Measurements from ENCODE around the gene EPHA6.

The EPHA6 gene

DNA sequence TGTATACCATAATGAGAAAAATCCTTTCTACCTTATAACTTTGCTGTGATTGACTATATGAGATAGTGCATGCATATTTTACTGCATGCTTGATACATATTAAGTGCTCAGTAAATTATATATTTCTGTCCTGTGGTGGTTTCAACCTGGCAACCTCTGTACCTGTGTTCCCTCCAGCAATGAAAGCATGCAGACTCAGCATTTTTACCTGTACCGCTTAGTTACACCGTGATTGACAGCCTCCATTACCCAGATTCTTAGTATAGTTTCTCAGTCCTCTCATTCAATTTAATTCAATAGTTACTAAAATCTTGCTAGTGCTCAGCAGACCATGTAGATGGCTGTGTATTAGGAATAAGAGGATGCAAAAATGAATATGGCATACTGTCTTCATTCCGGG lies 386.0 kb downstream of the EPHA6 start:
- TF ChIP-seq, protein P1, sequence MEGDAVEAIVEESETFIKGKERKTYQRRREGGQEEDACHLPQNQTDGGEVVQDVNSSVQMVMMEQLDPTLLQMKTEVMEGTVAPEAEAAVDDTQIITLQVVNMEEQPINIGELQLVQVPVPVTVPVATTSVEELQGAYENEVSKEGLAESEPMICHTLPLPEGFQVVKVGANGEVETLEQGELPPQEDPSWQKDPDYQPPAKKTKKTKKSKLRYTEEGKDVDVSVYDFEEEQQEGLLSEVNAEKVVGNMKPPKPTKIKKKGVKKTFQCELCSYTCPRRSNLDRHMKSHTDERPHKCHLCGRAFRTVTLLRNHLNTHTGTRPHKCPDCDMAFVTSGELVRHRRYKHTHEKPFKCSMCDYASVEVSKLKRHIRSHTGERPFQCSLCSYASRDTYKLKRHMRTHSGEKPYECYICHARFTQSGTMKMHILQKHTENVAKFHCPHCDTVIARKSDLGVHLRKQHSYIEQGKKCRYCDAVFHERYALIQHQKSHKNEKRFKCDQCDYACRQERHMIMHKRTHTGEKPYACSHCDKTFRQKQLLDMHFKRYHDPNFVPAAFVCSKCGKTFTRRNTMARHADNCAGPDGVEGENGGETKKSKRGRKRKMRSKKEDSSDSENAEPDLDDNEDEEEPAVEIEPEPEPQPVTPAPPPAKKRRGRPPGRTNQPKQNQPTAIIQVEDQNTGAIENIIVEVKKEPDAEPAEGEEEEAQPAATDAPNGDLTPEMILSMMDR (conservative IDR thresholded peaks at IDR 0.05; ENCODE audit: low read length) = no peak
- DNase-seq (ENCODE audit: low read depth) = no peak
- no peak overlapping the region for H3K4me3 ChIP-seq (ENCODE audit: low read length)

DNA sequence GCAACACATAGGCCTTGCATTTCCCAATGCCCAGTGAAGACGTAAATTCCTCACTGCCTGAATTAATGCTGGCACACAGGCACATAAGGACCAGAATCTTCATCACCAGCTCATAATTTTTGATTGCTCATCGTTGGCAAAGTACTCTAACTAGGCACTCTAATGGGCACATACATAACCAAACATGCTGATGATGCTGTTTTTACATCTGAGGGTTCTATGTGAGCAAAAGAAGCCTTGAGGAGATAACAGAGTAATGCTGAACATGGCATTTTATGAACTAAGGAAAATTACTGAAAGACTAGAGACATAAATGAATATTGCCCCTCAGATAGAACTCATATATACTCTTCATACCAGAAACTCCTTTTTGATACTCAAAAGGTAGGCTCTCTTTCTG lies 387.4 kb downstream of the EPHA6 start:
- DNase-seq (ENCODE audit: low read depth) = no peak
- TF ChIP-seq, protein P1 (conservative IDR thresholded peaks at IDR 0.05; ENCODE audit: low read length) = no peak
- no peak overlapping the region for H3K4me3 ChIP-seq (ENCODE audit: low read length)

DNA sequence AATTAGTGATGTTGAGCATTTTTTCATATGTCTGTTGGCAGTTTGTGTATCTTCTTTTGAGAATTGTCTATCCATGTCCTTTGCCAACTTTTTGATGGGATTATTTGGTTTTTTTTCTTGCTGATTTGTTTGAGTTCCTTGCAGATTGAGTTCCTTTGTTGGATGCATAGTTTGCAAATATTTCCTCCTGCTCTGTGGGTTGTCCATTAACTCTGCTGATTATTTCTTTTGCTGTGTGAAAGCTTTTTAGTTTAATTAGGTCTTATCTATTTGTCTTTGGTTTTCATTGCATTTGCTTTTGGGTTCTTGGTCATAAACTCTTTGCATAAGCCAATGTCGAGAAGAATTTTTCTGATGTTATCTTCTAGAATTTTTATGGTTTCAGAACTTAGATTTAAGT lies 414.6 kb downstream of the EPHA6 start:
- no peak for DNase-seq (ENCODE audit: low read depth)
- no peak overlapping the region for H3K4me3 ChIP-seq (ENCODE audit: low read length)
- TF ChIP-seq, protein P1 (conservative IDR thresholded peaks at IDR 0.05; ENCODE audit: low read length) = no peak

DNA sequence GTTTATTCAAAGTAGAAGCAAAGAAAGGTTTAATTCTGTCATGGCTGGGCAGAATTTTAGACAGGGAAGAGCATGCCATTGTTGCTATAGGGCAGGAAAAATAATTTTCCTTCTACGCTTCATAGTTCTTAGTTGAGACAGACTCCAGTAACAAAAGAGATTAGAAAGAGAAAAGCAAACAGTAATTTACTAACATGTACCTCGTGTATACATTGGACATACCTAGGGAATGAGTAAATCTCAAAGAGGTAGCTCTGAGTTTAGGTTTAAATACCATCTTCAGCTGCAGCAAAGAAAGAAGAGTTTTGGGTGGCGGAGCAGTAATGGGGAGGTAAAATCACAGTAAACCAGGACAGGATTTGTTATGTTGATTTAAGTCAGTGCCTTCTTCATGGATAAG lies 416.1 kb downstream of the EPHA6 start:
- TF ChIP-seq, protein P1 (conservative IDR thresholded peaks at IDR 0.05; ENCODE audit: low read length) = no peak
- H3K4me3 ChIP-seq (ENCODE audit: low read length) = no peak overlapping the region
- DNase-seq (ENCODE audit: low read depth) = no peak

DNA sequence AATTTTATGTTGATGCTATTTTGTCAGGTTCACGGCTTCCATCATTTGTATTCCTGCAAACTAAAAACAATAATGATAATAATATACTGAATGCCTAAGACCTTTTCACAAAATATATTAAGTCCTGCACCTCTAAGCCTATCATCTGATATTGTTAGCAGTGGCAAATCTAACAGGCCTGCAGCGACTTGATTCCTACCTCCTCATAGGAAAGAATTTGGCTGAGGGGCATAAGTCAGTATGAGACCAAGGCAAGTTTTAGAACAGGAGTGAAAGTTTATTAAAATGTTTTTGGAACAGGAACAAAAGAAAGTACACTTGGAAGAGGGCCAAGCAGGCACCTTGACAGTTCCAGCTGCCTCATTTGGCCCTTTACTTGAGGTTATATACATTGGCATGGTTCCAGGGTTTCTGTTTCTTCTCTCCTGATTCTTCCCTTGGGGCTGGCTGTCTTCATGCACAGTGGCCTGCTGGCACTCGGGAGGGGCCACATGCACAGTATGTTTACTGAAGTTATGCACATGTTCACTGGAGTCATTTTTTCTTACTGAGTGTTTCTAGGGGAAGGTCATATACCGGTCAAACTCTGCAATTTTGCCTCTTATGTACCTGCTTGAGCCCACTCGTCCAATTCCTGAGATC lies 418.1 kb downstream of the EPHA6 start:
- no peak overlapping the region for H3K4me3 ChIP-seq (ENCODE audit: low read length)
- no peak for DNase-seq (ENCODE audit: low read depth)
- TF ChIP-seq, protein P1 (conservative IDR thresholded peaks at IDR 0.05; ENCODE audit: low read length) = no peak

DNA sequence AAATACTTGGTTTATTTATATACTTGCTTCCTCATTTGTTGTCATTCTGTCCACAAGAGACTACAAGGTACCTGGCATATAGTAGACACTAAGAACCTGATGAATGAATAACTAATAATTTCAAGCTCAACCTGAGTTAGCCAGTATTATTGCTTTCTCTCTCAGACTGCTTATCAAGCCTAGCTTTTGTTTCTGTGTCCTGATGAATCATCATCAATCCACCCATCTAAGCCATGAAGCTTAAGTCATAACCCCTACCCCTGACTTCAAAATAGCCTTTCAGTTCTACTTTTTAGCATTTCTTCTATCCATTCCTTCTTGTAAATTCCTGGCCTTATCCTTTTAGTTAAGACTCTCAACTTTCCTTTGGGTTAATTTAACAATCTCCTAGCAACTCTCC lies 420.8 kb downstream of the EPHA6 start:
- DNase-seq (ENCODE audit: low read depth) = no peak
- TF ChIP-seq, protein P1 (conservative IDR thresholded peaks at IDR 0.05; ENCODE audit: low read length) = no peak
- no peak overlapping the region for H3K4me3 ChIP-seq (ENCODE audit: low read length)

DNA sequence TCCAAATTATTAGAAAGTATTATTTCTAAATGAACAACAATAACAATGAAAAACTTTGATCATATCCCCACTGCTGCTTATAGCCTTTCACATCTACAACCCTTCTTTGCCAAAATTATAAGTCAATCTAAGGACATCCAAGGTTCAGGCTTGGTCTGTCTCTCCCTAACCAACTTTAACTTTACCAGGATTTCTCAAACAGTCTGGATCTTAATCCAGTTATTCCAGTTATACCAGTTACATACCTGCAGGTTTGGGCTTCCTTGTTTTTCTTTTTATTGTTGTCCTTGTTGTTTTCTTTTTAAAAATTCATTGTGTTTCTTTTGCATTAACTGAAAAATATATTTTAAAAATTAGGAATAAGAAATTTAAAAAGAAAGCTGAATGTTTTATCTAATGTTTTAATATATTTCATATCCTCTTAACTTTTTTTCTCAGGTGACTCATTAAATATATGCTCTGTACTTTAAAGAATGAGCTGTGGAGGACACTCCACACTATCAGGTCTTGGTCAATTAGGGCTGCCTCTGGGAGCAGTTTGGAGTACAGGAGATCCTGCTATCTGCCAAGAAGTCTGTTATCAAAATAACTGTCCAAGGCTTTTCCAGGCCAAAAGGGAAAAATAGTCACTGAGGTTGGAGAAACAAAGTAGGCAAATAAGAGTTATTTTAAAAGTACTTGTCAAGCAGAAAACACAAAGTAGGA lies 421.4 kb downstream of the EPHA6 start:
- no peak for DNase-seq (ENCODE audit: low read depth)
- no peak overlapping the region for H3K4me3 ChIP-seq (ENCODE audit: low read length)
- TF ChIP-seq, protein P1 (conservative IDR thresholded peaks at IDR 0.05; ENCODE audit: low read length) = no peak
